ENCODE data around the gene FAM53A. TPM values are rescaled to one million over a fixed set of nuclear protein-coding genes. Genes with fewer than 3 reads are reported as not detected.

The FAM53A gene
- total RNA-seq, 1 donor, result 0.86 TPM

- H3K4me3 ChIP-seq (ENCODE audit: low read depth, low read length), result no peak overlapping the region
- DNase-seq (ENCODE audit: low read depth), result no peak
- TF ChIP-seq CTCF (IDR thresholded peaks at IDR 0.05; ENCODE audit: insufficient read depth, low read depth, low read length), result no peak
Observed at GRCh38 chr4:1623821-1624518, 60.1 kb downstream of the FAM53A start.

- no peak for DNase-seq (ENCODE audit: low read depth)
- no peak overlapping the region for H3K4me3 ChIP-seq (ENCODE audit: low read depth, low read length)
- TF ChIP-seq CTCF (IDR thresholded peaks at IDR 0.05; ENCODE audit: insufficient read depth, low read depth, low read length), result no peak
Observed at GRCh38 chr4:1623400-1623799, 60.7 kb downstream of the FAM53A start.

GRCh38 chr4:1622956-1623355 lies 61.2 kb downstream of the FAM53A start:
- DNase-seq (ENCODE audit: low read depth), result no peak
- no peak overlapping the region for H3K4me3 ChIP-seq (ENCODE audit: low read depth, low read length)

GRCh38 chr4:1622238-1622637 lies 61.9 kb downstream of the FAM53A start:
- H3K4me3 ChIP-seq (ENCODE audit: low read depth, low read length), result no peak overlapping the region
- no peak for TF ChIP-seq CTCF (IDR thresholded peaks at IDR 0.05; ENCODE audit: insufficient read depth, low read depth, low read length)
- no peak for DNase-seq (ENCODE audit: low read depth)

More at GRCh38 chr4:1622956-1623355, 61.2 kb downstream of the FAM53A start:
- TF ChIP-seq CTCF (IDR thresholded peaks at IDR 0.05; ENCODE audit: insufficient read depth, low read depth, low read length), result no peak

- no peak for DNase-seq (ENCODE audit: low read depth)
- no peak for TF ChIP-seq CTCF (IDR thresholded peaks at IDR 0.05; ENCODE audit: insufficient read depth, low read depth, low read length)
- no peak overlapping the region for H3K4me3 ChIP-seq (ENCODE audit: low read depth, low read length)
Observed at GRCh38 chr4:1621526-1621925, 62.6 kb downstream of the FAM53A start.

GRCh38 chr4:1619151-1619672 lies 64.9 kb downstream of the FAM53A start:
- no peak for DNase-seq (ENCODE audit: low read depth)
- no peak overlapping the region for H3K4me3 ChIP-seq (ENCODE audit: low read depth, low read length)
- TF ChIP-seq CTCF (IDR thresholded peaks at IDR 0.05; ENCODE audit: insufficient read depth, low read depth, low read length), result no peak

- H3K4me3 ChIP-seq (ENCODE audit: low read depth, low read length), result no peak overlapping the region
- no peak for TF ChIP-seq CTCF (IDR thresholded peaks at IDR 0.05; ENCODE audit: insufficient read depth, low read depth, low read length)
- DNase-seq (ENCODE audit: low read depth), result no peak
Observed at GRCh38 chr4:1618438-1618837, 65.7 kb downstream of the FAM53A start.

Measured in fibroblast of villous mesenchyme (primary cell).